OCI-LY7 (cell line): Measurements from ENCODE around the gene CST7. TPM values are rescaled to one million over a fixed set of nuclear protein-coding genes. Genes with fewer than 3 reads are reported as not detected.

Experiments used
- BruUV-seq: library from RNA; stranded (reverse); fragments of 400-500 nt; replicated peaks from 2 replicates; lab custom pipeline; 2021; lab: Mats Ljungman, UMichigan
- CTCF ChIA-PET: fragments of 300-600 bp; sonication (Branson Sonifier 250); formaldehyde crosslinking; loops from one replicate; lab custom pipeline; 2022; ENCODE audit warnings: antibody characterized with exemption; ENCODE audit not compliant: unreplicated experiment; lab: Charles Lee
- POLR2A ChIA-PET: fragments of 300-600 bp; sonication (Branson Sonifier 250); formaldehyde crosslinking; loops from one replicate; lab custom pipeline; 2022; ENCODE audit warnings: antibody characterized with exemption; lab: Charles Lee
- DNase-seq: peaks from one replicate; pipeline ENCODE4 v3.0.0-alpha.2; 2015; ENCODE audit warnings: low spot score
- H2AFZ ChIP-seq: fragments of 200-600 bp; sonication (generic), shearing (Covaris generic); 2 replicates; pipeline ENCODE4 v1.6.1; 2014; ENCODE audit warnings: mild to moderate bottlenecking, antibody characterized with exemption, low read length, moderate library complexity
- H3K27ac ChIP-seq: fragments of 200-600 bp; sonication (generic); 2 replicates; pipeline ENCODE4 v1.5.1; 2014; ENCODE audit warnings: mixed run types, low read depth, mild to moderate bottlenecking, moderate library complexity, low read length, inconsistent platforms; ENCODE audit not compliant: poor library complexity, severe bottlenecking
- H3K36me3 ChIP-seq: fragments of 200-600 bp; sonication (generic); 2 replicates; pipeline ENCODE4 v1.6.1; 2014; ENCODE audit warnings: mild to moderate bottlenecking, antibody characterized with exemption, low read length, moderate library complexity, mixed read lengths; ENCODE audit not compliant: insufficient read depth
- H3K4me1 ChIP-seq: fragments of 200-600 bp; sonication (generic); 2 replicates; pipeline ENCODE4 v1.5.1; 2014; ENCODE audit warnings: mild to moderate bottlenecking, low read length; ENCODE audit not compliant: insufficient read depth, poor library complexity, severe bottlenecking
- H3K4me2 ChIP-seq: fragments of 200-600 bp; sonication (generic); 2 replicates; pipeline ENCODE4 v1.6.1; 2014; ENCODE audit warnings: mild to moderate bottlenecking, low read length
- H3K4me3 ChIP-seq: fragments of 200-600 bp; sonication (generic); 2 replicates; pipeline ENCODE4 v1.5.1; 2014; ENCODE audit warnings: mild to moderate bottlenecking, low read depth, low read length; ENCODE audit not compliant: poor library complexity, severe bottlenecking
- H3K79me2 ChIP-seq: fragments of 200-600 bp; sonication (generic); 2 replicates; pipeline ENCODE4 v1.6.1; 2016; ENCODE audit warnings: low read depth, mild to moderate bottlenecking, low read length, moderate library complexity, mixed read lengths; ENCODE audit not compliant: insufficient read depth
- H3K9me2 ChIP-seq: fragments of 200-600 bp; sonication (generic); 2 replicates; pipeline ENCODE4 v1.6.1; 2016; ENCODE audit warnings: mild to moderate bottlenecking, low read length, mixed read lengths; ENCODE audit not compliant: insufficient read depth
- H3K9me3 ChIP-seq: fragments of 200-600 bp; sonication (generic); 2 replicates; pipeline ENCODE4 v1.6.1; 2014; ENCODE audit warnings: mild to moderate bottlenecking, mixed run types, low read length, mixed read lengths
- H4K20me1 ChIP-seq: fragments of 200-600 bp; sonication (generic); 2 replicates; pipeline ENCODE4 v1.6.1; 2014; ENCODE audit warnings: mild to moderate bottlenecking, antibody characterized with exemption, low read length, moderate library complexity, mixed read lengths; ENCODE audit not compliant: insufficient read depth
- EZH2phosphoT487 ChIP-seq: fragments of 200-600 bp; sonication (generic); IDR thresholded peaks from 2 replicates; pipeline ENCODE4 v1.6.1; 2018; ENCODE audit warnings: low read depth, borderline replicate concordance, mild to moderate bottlenecking, mixed run types, antibody characterized with exemption, low read length, moderate library complexity, mixed read lengths
- intact Hi-C: fragments of 100-400 bp; cut with micrococcal nuclease; formaldehyde crosslinking; loops from one replicate; pipeline ENCODE4 v1.10.0; 2022; ENCODE audit not compliant: unreplicated experiment
- total RNA-seq, 2 experiments: library from RNA; depleted of rRNA in 1 of 2; stranded (reverse); fragments of >200 nt in 1 of 2; shearing (Covaris generic) in 1 of 2; gene quantifications; 2 replicates each; pipeline ENCODE4 v1.2.3, GENCODE V29; 2014 to 2022
- TF ChIP-seq, protein P1 (sequence below): fragments of 200-600 bp; sonication (generic); conservative IDR thresholded peaks from 2 replicates; pipeline ENCODE4 v1.5.1; 2014; ENCODE audit warnings: mild to moderate bottlenecking, antibody characterized with exemption, low read length, moderate library complexity, mixed read lengths

Gene CST7
- total RNA-seq, 2 experiments from 2014 or later: not detected

DNA sequence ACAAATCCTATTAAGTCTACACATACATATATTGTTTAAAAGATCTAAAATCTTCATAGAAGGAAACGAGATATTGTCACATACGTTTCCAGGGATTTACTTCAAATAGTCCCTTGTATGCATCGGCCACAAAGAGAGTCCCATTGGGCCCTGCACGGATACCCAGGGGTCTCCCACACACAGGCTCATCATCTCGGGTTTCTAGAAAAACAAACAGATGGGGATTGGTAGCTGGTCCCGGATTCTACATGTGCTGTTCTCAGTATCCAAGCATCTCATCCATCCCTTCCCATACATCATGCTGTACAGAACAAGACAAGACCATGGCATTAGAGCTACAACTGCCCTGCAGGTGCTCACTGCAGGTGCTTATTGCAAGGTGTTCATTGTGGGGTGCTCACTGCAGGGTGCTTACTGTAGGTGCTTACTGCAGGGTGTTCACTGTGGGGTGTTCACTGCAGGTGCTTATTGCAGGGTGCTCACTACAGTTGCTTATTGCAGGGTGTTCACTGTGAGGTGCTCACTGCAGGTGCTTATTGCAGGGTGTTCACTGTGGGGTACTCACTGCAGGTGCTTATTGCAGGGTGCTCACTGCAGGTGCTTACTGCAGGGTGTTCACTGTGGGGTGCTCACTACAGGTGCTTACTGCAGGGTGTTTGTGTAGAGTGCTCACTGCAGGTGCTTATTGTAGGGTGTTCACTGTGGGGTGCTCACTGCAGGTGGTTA is 22.5 kb downstream of the CST7 start:
- Histone ChIP-seq H3K9me2 (no peaks in the 10 kb centered on the region), H3K9me3 (peaks cover 12% of the 10 kb centered on the region; the same call in 1 of the 2 replicates), H2AFZ (no peak overlapping the region), H3K4me1 (no peaks in the 10 kb centered on the region), H3K4me2 (no peak overlapping the region), H4K20me1 (no peaks in the 10 kb centered on the region), H3K4me3 (no peak overlapping the region), H3K36me3 (peaks cover 78% of the 10 kb centered on the region), H3K79me2 (no peaks in the 10 kb centered on the region), H3K27ac (no peak overlapping the region)
- DNase-seq: no peak
- TF ChIP-seq EZH2phosphoT487: no peak
- TF ChIP-seq, protein P1, sequence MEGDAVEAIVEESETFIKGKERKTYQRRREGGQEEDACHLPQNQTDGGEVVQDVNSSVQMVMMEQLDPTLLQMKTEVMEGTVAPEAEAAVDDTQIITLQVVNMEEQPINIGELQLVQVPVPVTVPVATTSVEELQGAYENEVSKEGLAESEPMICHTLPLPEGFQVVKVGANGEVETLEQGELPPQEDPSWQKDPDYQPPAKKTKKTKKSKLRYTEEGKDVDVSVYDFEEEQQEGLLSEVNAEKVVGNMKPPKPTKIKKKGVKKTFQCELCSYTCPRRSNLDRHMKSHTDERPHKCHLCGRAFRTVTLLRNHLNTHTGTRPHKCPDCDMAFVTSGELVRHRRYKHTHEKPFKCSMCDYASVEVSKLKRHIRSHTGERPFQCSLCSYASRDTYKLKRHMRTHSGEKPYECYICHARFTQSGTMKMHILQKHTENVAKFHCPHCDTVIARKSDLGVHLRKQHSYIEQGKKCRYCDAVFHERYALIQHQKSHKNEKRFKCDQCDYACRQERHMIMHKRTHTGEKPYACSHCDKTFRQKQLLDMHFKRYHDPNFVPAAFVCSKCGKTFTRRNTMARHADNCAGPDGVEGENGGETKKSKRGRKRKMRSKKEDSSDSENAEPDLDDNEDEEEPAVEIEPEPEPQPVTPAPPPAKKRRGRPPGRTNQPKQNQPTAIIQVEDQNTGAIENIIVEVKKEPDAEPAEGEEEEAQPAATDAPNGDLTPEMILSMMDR: no peak
- intact Hi-C loops: no loop called here
- CTCF ChIA-PET: no interaction called here
- no TSS peak for BruUV-seq
- POLR2A ChIA-PET: no interaction called here

DNA sequence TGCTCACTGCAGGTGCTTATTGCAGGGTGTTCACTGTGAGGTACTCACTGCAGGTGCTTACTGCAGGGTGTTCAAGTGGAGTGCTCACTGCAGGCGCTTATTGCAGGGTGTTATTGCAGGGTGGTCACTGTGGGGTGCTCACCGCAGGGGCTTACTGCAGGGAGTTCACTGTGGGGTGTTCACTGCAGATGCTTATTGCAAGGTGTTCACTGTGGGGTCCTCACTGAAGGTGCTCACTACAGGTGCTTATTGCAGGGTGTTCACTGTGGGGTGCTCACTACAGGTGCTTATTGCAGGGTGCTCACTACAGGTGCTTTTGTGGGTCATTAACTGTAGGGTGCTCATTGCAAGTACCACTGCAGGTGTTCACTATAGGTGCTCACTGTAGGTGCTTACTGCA is 23.3 kb downstream of the CST7 start:
- no TSS peak for BruUV-seq

More for the DNA sequence above, 23.3 kb downstream of the CST7 start:
- Histone ChIP-seq H2AFZ (no peak overlapping the region), H4K20me1 (no peaks in the 10 kb centered on the region), H3K9me3 (peaks cover 14% of the 10 kb centered on the region; the same call in 1 of the 2 replicates), H3K4me3 (no peak overlapping the region), H3K4me2 (no peak overlapping the region), H3K4me1 (no peaks in the 10 kb centered on the region), H3K27ac (no peak overlapping the region), H3K9me2 (no peaks in the 10 kb centered on the region), H3K79me2 (no peaks in the 10 kb centered on the region), H3K36me3 (peaks cover 84% of the 10 kb centered on the region)
- intact Hi-C loops: no loop called here
- DNase-seq: no peak
- CTCF ChIA-PET: no interaction called here
- TF ChIP-seq EZH2phosphoT487: no peak
- TF ChIP-seq, protein P1: no peak
- POLR2A ChIA-PET: no interaction called here
